HG03060 (cell line): ENCODE measurements around the gene VAV2.

Experiments used
- ATAC-seq: cut with Tn5 transposase; IDR thresholded peaks from one replicate; pipeline ENCODE4 v1.9.1; 2021; ENCODE audit warnings: low read depth, moderate number of reproducible peaks; ENCODE audit not compliant: unreplicated experiment

VAV2 gene

DNA sequence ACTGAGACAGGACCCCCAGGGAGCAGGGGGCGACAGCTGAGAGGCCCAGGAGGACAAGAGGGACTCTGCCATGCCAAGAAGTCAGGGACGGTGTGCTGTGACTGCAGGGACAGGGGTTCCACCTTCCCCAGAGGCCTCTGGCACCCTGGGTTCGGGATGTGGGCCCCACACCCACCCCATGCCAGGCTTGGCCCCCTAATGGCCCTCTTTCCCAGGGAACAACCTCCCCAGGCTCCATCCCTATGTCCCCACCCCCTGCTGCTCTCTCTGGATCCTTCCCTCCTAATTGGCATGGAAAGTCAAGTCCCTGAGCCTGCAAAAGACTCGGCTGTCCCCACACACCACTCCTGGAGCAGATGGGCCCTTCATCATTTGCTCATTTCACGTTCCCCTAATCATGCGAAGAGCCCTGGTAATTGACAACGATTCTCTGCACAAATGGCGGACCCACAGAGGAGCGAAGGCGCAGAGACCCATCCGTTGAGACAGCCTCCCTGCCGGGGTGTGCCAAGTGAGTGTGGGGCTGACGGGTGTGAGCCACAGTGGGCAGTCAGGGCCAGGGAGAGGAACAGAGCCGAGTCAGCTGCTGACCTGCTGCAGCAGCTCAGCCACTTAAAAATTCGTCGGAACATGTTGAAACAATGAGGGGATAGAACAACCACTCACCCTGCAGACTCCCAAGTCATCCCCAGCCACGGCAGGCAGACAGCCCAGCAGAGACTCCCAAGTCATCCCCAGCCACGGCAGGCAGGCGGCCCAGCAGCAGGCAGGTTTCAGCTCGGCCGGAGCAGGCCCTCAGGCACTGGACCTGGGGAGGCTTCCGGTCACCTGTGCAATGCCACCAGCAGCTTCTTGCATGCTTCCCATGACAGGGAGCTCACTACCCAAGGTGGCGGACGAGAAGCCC is 109.0 kb downstream of the VAV2 start:
- no peak for ATAC-seq

DNA sequence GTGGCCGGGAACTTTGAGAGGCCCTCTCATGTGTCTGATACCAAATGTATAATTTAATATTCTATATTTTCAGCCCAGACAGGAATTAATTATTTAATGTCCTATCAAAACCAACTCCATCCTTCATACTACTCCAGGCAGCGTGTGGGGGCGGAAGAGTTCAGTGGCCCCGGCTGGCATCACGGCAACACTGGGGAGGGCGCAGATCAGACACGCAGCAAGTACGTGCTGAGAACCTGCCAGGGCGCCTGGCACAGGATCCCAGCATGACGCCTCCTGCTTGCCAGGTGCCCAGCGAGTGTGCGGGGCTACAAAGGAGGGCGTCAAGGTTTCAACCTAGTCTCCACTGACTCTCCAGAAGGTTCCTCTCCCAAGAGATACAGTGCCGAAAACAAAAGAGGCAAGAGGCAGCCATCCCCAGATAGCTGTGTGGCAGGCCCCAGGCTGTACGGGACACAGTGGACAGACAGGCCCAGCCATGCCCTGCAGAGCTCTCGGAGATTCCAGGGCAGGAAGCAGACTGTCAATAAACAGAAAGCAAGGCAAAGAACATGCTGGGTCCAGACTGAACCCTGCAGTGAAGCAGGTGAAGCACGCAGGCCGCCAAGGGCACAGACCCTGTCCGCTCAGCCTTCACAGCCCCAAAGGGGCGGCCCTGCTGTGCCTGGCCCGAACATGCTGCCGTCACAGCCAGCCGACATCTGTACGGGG is 110.3 kb downstream of the VAV2 start:
- ATAC-seq = no peak

DNA sequence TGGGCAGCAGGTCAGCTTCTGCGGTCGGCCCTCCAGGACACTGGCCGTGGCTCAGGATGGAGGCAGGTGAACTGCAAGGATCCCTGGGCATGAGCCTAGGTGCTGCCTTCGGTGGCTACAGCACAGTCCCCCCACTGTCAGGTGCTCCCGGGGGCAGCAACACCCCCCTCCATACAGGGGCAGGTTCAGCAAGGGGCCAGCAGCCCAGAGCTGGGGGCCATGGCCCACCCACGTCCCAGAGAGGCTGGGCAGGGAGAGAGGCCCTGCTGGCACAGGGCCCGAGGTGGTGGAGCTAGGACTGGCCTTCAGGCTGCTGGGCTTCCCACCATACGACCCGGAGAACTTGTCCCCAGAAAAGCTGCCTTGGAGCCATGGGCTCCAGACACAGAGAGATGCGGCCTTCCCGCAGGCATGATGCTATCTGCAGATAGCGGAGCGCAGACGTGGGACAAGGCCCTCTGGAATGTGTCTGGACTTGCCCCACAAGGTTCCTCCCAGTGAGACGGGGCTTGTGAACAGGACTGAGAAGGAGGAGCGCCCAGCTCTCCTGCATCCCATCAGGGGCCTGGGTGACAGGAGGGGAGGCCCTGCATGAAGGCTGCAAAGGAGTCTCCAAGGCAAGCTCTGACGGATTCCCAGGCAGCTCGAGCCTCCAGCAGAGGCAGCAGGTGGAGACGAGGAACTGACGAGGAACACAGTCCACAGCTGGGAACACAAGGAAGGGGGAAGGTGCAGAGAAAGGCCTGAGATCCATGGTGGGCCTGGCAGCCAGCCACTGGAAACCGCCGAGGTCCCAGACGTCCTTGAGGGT is 111.1 kb downstream of the VAV2 start:
- no peak for ATAC-seq

DNA sequence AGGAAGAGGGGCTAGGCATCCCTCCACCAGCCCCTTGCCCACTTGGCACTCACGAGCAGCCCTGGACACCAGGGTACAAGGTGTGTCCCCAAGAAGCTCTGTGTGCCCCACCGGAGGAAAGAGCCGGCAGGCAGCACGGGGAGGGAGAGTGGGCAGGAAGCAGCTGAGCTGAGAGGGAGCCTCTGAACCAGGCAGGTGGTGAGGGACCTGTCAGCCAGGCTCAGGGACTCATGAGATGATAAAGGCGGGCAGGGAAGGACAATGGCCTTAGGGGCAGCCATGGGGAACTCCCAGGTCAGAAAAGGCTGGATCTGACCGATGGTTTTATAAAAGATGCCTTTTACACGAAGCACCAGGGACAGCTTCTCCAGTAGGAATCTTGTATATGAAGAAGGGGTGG is 112.0 kb downstream of the VAV2 start:
- ATAC-seq = no peak

DNA sequence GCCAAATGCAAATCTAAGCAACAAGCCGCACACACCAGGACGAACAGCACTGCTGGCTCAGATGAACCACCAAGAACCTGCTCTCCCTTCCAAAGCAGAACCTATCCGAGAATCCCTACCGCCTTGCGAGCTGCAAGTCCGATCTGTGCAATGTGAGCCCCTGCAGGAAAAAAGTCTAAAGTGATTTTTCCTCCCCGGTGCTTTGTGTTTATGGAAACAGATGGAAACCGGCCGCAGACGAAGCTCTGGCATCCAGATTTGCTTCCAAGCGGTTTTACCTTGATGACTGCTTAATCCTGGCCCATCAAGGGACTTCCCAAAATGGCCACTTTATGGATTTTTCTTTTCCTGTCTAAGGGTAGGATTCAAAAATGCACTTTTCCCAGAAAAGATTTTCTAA is 112.5 kb downstream of the VAV2 start:
- no peak for ATAC-seq

DNA sequence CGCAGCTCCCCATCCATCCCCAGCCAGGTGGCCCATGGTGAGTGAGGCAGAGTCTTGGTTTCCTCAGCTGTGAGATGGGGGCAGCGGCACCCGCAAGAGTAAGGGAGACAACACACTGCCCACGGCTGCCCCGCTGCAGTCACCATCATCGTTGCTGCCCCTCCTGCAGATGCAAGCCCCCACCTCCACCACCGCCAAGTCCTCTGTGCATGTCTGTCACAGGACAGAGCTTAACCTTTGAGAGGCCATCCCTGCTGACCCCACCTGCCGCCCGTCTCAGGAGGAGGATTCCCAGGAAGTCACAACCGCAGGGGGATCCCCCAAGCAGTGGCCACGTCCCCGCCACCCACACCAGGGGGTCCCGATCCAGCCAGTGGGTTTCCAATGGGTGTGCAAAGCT is 113.7 kb downstream of the VAV2 start:
- ATAC-seq = no peak

DNA sequence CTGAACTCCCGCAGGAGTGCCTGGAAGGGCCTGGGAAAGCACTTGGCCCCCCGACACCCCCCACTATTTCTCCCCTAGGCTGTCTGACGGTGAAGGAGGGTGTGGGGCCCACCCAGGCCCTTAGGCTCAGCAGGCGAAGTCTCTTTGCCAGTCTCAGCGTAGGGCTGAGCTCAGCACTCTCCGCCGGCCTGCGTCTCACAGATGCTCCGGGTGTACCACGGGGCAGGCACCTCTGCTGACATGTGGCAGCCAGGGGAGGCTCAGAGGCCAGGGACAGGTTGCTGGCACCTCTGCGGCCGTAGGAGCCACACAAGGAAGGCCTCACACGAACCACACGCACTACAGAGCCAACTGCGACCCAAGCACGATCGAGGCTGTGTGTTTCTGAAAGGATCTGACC is 114.2 kb downstream of the VAV2 start:
- no peak for ATAC-seq

DNA sequence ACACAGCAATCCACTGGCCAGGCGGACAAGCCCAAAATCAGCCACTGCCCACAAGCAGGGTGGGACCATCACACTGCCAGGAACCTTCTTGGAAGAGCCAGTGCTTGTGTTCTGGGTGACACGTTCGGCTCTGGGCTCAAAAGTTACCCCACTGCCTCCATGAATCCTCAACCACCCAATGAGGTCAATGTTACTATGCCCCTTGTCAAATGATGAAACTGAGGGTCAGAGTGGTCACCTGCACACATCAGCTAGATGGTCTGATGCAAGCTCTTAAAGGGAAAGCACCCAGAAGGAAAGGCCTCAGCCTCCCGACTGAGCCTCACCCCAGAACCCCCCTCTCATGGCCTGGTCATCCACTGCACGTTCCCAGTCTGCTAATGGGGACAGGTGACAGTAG is 114.8 kb downstream of the VAV2 start:
- no peak for ATAC-seq

DNA sequence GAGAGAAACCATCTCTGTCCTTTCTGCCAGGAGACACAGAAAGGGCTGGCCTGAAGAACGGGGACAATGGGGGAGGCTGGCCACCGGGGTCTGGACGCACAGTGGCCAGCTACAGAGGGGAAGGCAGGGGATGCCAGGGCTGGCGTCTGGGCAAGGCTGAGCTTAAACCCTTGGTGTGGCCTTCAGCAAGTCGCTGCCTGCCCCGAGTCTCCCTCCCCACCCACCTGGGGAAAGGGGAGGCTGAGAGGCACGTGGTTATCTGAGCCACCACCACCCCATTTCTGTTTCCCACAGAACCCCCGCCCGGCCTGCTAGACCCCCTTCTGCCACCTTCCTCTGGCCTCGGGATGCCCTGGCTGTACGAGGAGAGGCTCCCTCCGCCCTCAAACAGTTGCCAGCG is 115.3 kb downstream of the VAV2 start:
- ATAC-seq = no peak

DNA sequence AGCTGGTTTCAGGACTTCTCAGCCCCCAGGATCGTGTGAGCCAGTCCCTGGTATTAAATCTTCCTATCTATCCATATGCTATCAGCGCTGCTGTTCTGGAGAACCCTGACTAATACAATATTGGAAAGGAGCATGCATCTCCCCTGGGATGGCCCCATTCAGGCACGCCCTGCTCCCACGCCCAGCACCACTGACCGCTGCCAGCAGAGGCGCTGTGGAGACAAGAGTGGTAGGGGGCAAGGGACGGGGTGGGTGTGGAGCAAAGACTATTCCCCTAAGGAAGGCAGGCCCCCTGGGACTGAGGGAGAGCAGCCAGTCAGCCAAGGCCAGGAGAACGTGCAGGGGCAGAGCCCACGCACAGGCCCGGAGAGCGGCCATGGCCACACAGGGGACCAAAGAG is 116.0 kb downstream of the VAV2 start:
- ATAC-seq = no peak

DNA sequence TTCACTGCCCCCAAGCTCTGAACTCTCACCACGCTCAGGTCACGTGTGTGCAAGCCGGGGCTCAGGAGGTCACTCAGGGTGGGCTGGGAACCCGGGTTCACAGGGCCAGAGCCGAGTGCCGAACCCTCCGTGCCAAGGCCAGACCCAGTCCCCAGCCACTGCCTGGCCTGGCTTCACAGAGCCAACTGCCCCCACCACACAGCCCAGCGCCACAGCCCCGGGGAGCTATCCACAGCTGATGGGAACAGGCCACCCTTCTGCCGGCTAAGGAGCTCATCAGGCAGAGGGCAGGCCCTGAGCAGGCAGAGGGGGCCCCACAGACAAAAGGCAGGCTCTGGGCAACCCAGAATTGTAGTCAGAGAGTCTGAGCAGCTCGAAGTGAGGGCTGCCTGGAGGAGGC is 117.0 kb downstream of the VAV2 start:
- no peak for ATAC-seq

DNA sequence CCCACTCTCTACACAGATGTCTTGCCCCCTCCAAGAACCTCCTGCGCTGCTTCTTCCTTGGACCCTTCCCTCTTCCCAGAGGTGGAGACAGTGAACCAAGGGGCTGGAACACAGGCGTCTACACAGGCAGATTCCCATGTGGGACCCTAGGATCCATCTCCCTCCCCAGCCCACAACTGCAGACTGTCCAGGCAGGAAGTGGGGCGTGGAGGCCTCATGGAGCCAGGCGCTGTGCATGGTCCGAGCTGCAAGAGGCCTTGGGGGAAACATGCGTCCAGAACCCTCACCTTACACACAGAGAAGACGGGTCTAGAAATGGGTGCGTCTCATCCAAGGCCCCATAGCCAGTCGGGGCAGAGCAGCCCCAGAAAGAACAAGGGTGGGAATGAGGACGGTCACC is 117.5 kb downstream of the VAV2 start:
- no peak for ATAC-seq

DNA sequence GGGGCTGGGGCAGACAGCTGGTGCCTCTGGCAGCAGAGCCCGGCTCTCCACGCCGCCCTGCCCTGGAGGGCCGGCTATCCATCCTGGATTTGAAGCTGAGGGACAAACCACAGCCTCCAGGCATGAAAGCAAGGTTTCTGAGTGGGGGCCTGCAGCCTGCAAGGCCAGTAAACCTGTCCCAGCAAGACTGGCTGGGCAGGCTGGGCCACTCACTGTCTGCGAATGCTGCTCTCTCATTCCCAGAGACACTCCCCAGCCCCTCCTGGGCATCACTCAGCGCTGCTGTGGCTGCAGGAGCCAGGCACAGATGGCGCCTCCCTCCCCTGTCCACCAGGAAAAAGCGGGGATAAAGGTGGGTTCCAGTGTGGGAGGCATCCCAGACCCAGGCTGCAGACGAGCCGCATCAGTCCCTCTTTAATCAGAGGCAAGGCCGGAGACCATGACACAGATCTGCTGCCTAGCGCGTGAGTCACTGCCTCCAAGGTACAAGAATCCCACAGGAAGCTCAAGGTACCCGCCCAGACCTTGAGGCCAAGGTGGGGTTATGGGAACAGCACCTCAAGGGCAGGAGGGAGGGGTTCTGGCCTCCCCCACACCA is 118.0 kb downstream of the VAV2 start:
- no peak for ATAC-seq

DNA sequence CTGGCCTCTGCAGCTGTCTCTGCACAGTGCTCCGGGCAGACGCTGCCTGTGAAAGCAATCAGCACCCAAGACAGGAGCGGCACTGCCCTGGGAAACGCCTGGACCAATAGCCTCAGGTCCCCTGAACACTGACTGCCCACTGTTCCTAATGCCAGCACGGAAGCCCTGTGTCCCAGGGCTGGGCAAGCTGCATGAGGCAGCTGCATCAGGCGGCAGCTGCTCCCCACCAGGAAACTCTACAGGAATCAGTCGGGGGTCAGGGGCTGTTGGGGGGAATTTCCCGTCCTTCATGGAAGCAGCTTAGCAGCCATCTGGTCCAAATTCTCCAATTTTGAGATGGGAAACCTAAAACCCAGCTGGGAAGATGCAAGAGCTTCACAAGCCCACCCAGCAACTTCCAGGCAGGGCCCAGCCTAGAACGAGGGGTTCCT is 118.6 kb downstream of the VAV2 start:
- ATAC-seq = no peak

DNA sequence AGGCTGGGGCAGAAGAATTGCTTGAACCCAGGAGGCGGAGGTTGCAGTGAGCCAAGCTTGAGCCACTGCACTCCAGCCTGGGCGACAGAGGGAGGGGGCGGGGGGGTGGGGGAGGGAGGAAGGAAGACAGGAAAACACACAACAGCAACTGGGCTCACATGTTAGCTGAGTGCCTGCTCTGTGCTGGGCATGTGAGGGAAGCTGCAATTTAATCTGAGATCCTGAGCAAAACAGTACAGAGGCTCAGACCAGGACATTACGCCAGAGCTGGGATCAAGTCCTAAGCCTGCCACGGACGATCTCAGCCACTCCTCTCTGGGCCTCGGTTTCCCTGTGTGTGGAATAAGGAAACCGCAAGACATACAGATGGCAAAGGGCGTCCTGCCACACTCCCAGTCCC is 119.1 kb downstream of the VAV2 start:
- no peak for ATAC-seq

DNA sequence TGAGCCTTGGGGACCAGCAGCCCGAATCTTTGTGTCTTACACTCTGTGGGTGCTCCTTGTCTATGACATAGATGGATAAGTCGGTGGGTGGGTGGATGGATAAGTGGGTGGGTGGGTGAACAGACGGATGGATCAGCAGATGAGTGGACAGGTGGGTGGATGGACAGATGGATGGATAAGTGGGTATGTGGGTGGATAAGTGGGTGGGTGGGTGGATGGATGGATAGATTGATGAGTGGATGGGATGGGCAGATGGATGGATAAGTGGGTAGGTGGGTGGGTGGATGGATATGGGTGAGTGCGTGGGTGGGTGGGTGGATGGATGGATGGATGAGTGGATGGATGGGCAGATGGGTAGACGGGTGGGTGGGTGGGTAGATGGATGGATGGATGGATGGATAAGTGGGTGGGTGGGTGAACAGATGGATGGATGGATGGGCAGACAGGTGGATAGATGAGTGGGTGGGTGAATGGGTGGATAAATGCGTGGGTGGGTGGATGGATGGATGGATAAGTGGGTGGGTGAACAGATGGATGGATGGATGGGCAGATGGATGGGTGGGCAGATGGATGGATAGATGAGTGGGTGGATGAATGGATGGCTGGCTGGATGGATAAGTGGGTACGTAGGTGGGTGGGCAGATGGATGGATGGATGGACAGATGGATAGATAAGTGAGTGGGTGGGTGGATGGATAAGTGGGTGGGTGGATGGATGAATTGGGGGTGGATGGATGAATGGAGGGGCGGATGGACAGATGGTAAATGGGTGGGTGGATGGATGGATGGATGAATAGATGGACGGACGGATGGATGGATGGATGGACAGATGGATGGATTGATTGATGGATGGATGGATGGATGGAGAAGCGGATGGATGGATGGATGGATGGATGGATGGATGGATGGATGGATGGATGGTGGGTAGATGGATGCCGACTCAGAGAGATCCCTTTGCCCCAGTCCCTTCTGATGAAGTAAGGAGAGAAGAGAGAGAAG is 121.2 kb downstream of the VAV2 start:
- ATAC-seq = no peak

DNA sequence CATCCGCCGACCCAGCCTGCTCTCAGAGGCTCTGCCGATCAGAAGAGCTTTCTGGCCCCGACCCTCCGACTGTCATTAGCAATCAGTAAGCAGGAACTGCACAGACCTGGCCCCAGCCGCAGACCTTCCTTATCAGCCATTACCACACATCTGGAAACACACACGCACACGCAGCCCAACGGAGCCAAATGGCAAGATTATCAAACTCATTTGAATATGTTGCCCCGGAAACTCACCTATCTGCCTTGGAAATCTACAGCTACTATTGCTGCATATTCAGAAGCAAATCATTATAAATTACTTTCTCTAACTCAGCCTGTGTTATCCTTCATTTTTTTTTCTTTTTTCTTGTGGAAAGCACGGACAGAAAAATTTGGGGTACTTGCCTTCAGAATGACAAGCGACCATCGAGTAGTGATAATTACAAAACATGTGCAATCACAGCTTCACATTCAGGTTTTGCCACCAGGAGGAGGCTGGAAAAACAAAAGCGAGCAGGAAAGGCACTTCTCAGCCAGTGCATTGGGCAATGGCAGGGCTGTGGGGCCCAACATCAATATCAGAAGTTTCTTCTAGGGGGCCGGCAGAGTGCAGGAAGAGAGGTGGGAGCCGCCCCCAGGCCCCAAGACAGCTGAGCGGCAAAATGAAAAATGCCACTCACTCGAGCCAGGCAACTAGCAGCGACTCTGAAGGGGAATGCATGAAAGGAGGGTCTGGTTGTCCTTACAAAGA is 122.3 kb downstream of the VAV2 start:
- ATAC-seq = no peak

DNA sequence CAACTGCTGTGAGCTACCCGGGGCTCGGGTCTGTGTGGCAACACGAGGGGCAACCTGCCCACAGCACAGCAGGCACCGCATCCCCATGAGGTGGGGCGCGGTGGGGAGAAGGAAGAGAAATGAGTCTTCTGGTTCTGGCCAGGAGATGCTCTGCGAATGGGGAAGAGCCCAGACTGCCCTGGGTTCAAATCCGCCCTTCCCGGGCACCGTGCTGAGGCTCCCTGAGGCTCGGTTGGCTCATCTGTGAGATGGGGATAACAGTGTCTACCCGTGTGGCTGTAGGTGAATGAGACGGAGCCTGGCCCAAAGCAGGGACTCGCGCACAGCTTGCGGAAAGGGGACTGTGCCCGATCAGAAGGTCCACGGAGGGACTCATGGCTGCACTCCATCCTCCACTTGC is 123.9 kb downstream of the VAV2 start:
- ATAC-seq = no peak

DNA sequence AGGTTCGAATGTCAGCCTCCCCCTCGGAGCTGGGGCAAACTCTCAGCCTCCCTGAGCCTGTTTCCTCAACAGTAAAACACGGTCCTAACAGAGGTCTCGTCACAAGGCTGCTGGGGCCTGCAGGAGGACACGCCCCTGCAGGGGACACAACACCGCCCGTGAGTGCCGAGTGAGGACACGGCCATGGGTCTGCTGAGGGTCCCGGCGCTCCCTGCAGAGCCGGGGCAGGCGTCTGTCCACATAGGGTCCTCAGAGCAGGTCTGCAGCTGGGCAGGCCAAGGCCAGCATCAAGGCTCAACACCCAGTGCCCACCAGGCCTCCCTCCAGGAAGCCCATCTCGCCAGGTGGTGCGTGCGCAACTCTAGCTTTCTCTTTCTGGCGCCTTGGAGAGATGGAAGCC is 125.2 kb downstream of the VAV2 start:
- no peak for ATAC-seq
